ENCODE measurements around the gene BTBD9. TPM values are rescaled to one million over a fixed set of nuclear protein-coding genes. Genes with fewer than 3 reads are reported as not detected.
A peak's percentile ranks its signal among the peaks of the same experiment; 100 is the strongest.

Gene BTBD9
- total RNA-seq, 1 experiment from 2014 or later, result 8.9 TPM

GRCh38 chr6:38578075-38578474 lies 61.7 kb downstream of the BTBD9 start:
- Histone ChIP-seq H3K9me3 (ENCODE audit: control insufficient read depth, low read depth, low read length) (no peaks in the 10 kb centered on the region), H4K91ac (ENCODE audit: insufficient read length, low read depth, low read length) (no peak overlapping the region), H3K79me1 (ENCODE audit: insufficient read depth, low read depth, low read length, poor library complexity, severe bottlenecking) (no peaks in the 10 kb centered on the region), H3K4ac (ENCODE audit: low read depth, low read length) (no peak overlapping the region), H3K27me3 (ENCODE audit: insufficient read depth, low read length) (no peaks in the 10 kb centered on the region), H4K5ac (ENCODE audit: insufficient read length, low read depth, low read length) (no peak overlapping the region), H3K27ac (ENCODE audit: insufficient read length, low read depth, low read length) (no peak overlapping the region), H2BK15ac (ENCODE audit: low read depth, low read length) (no peak overlapping the region), H2BK20ac (ENCODE audit: low read depth, low read length, poor library complexity, severe bottlenecking) (no peak overlapping the region), H3K4me2 (ENCODE audit: insufficient read depth, insufficient read length, low read length) (no peak overlapping the region), H3K18ac (ENCODE audit: insufficient read length, low read depth, low read length) (no peak overlapping the region), H3K9ac (ENCODE audit: extremely low read depth, insufficient read length, low read length) (no peak overlapping the region), H4K20me1 (ENCODE audit: control insufficient read depth, insufficient read depth, insufficient read length) (no peaks in the 10 kb centered on the region), H3K14ac (ENCODE audit: insufficient read depth, low read length) (no peak overlapping the region), H3T11ph (ENCODE audit: low read length) (no peak overlapping the region), H3K23me2 (ENCODE audit: insufficient read length, low read depth, low read length, poor library complexity, severe bottlenecking) (no peaks in the 10 kb centered on the region), H2BK120ac (ENCODE audit: low read depth, low read length, poor library complexity, severe bottlenecking) (no peak overlapping the region), H2BK5ac (ENCODE audit: insufficient read length, low read length) (no peak overlapping the region), H2BK12ac (ENCODE audit: insufficient read length, low read depth, low read length) (no peak overlapping the region), H2AFZ (ENCODE audit: low read length) (no peak overlapping the region), H3K79me2 (ENCODE audit: insufficient read depth, low read length) (no peaks in the 10 kb centered on the region), H3K56ac (ENCODE audit: insufficient read length, low read depth, low read length) (no peak overlapping the region), H3K23ac (ENCODE audit: insufficient read length, low read depth, low read length) (no peak overlapping the region), H4K8ac (replicated peaks; ENCODE audit: insufficient read length, low read depth, low read length) (no peak overlapping the region), H3K4me1 (ENCODE audit: insufficient read depth, low read length) (no peaks in the 10 kb centered on the region), H2AK5ac (ENCODE audit: insufficient read length, low read length) (no peak overlapping the region)
- Mint-ChIP-seq H3K4me1 (no peaks in the 10 kb centered on the region; a peak in 1 of 4 replicates), H3K36me3 (ENCODE audit: insufficient read depth in 1 of 3, low read depth in 3 of 3) (0 out of 7 replicates have a peak, but pooled peaks cover 0 to 2% (median 0%) of the 10 kb centered on the region in 3 experiments), H3K27me3 (ENCODE audit: low read depth) (no peaks in the 10 kb centered on the region), H3K4me3 (no peak overlapping the region), H3K9me3 (no peaks in the 10 kb centered on the region), H3K27ac (peak overlapping the region in 1 of 3 experiments; percentile 46; a peak in 2 of 7 replicates)
- DNase-seq, result no peak
- no peak for TF ChIP-seq CTCF (conservative IDR thresholded peaks at IDR 0.05)
- WGBS (ENCODE audit: extremely low coverage, insufficient read length, low lambda C conversion rate), result no CpG with 5 or more reads among the region's 6 CpGs

All from H9 (cell line).